ENCODE data around the gene RALGPS2. TPM values are rescaled to one million over a fixed set of nuclear protein-coding genes. Genes with fewer than 3 reads are reported as not detected.

Gene RALGPS2
- total RNA-seq, 2 experiments from 2014 or later, result 91.6 to 102 TPM

DNA sequence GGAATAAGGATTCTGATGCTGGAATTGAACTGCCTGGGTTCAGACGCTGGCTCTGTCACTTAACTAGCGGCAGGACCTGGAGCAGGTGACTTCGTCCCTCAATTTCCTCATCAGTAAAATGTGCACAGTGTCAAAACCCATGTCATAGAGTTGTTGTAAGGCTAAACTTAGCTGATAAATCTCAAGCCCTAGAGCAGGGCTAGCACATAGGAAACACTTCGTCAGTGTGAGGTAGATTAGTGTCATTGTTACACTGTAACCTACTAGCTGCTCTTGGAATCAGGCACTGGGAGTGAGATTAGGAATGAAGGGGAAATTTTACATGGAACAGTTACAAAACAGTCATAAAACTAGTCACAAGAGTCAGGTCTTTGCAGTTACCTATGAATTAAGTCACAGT is 202.0 kb downstream of the RALGPS2 start:
- ChIA-PET CTCF (ENCODE audit: unreplicated experiment) (interaction anchor here (1.1 kb wide), 1 partner anchor 76 kb away, joined by 4 read pairs; no protein-coding TSS in a partner anchor), POLR2A (interaction anchor here (0.6 to 1.6 kb wide), 4 partner anchors 10 to 108 kb away, joined by 3 to 6 read pairs (median 4); no protein-coding TSS in a partner anchor)
- Histone ChIP-seq H3K36me3 (ENCODE audit: insufficient read depth, low read length) (peaks cover 40% of the 10 kb centered on the region), H3K4me3 (ENCODE audit: low read depth, low read length, poor library complexity, severe bottlenecking) (no peak overlapping the region), H3K4me1 (ENCODE audit: insufficient read depth, low read length, poor library complexity, severe bottlenecking) (peaks cover 14% of the 10 kb centered on the region), H2AFZ (ENCODE audit: low read length) (no peak overlapping the region), H3K79me2 (ENCODE audit: insufficient read depth, low read depth, low read length) (no peaks in the 10 kb centered on the region), H3K27ac (ENCODE audit: low read depth, low read length, poor library complexity, severe bottlenecking) (no peak overlapping the region), H3K4me2 (ENCODE audit: low read length) (no peak overlapping the region), H4K20me1 (ENCODE audit: insufficient read depth, low read length) (no peaks in the 10 kb centered on the region), H3K9me2 (ENCODE audit: insufficient read depth, low read length) (no peaks in the 10 kb centered on the region), H3K9me3 (ENCODE audit: low read length) (peaks cover 24% of the 10 kb centered on the region; the same call in 1 of the 2 replicates)
- TF ChIP-seq EZH2phosphoT487 (IDR thresholded peaks at IDR 0.05; ENCODE audit: borderline replicate concordance, low read depth, low read length), result no peak
- TF ChIP-seq, protein P1, sequence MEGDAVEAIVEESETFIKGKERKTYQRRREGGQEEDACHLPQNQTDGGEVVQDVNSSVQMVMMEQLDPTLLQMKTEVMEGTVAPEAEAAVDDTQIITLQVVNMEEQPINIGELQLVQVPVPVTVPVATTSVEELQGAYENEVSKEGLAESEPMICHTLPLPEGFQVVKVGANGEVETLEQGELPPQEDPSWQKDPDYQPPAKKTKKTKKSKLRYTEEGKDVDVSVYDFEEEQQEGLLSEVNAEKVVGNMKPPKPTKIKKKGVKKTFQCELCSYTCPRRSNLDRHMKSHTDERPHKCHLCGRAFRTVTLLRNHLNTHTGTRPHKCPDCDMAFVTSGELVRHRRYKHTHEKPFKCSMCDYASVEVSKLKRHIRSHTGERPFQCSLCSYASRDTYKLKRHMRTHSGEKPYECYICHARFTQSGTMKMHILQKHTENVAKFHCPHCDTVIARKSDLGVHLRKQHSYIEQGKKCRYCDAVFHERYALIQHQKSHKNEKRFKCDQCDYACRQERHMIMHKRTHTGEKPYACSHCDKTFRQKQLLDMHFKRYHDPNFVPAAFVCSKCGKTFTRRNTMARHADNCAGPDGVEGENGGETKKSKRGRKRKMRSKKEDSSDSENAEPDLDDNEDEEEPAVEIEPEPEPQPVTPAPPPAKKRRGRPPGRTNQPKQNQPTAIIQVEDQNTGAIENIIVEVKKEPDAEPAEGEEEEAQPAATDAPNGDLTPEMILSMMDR (conservative IDR thresholded peaks at IDR 0.05; ENCODE audit: low read length), result no peak
- intact Hi-C loops (cut with micrococcal nuclease; ENCODE audit: unreplicated experiment), result no loop called here
- no peak for DNase-seq (ENCODE audit: low spot score)
- BruUV-seq (replicated peaks), result no TSS peak

DNA sequence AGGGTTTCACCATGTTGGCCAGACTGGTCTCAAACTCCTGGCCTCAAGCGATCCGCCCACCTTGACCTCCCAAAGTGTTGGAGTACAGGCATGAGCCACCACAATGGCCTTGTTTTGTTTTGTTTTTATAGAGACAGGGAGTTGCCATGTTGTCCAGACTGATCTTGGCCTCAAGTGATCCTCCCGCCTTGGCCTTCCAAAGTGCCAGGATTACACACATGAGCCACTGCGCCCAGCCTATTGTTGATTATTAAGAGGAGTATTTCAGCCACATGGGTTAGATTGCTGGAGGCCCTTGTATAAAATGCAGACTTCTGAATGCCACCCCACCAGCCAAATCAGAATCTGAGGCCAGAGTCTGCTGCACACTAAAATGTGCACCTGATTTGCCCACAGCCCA is 203.0 kb downstream of the RALGPS2 start:
- CTCF ChIA-PET (ENCODE audit: unreplicated experiment), result no interaction called here
- H3K36me3 ChIP-seq (ENCODE audit: insufficient read depth, low read length), result peaks cover 29% of the 10 kb centered on the region
- no peaks in the 10 kb centered on the region for H3K79me2 ChIP-seq (ENCODE audit: insufficient read depth, low read depth, low read length)
- H3K4me1 ChIP-seq (ENCODE audit: insufficient read depth, low read length, poor library complexity, severe bottlenecking), result peaks cover 14% of the 10 kb centered on the region
- no peak overlapping the region for H2AFZ ChIP-seq (ENCODE audit: low read length)
- intact Hi-C loops (cut with micrococcal nuclease; ENCODE audit: unreplicated experiment), result no loop called here
- H3K4me3 ChIP-seq (ENCODE audit: low read depth, low read length, poor library complexity, severe bottlenecking), result no peak overlapping the region
- no peak overlapping the region for H3K4me2 ChIP-seq (ENCODE audit: low read length)
- POLR2A ChIA-PET, result interaction anchor here (0.6 to 1.2 kb wide), 2 partner anchors 11 to 74 kb away, joined by 3 read pairs; no protein-coding TSS in a partner anchor
- no peak for DNase-seq (ENCODE audit: low spot score)
- H3K27ac ChIP-seq (ENCODE audit: low read depth, low read length, poor library complexity, severe bottlenecking), result no peak overlapping the region
- no peaks in the 10 kb centered on the region for H4K20me1 ChIP-seq (ENCODE audit: insufficient read depth, low read length)
- TF ChIP-seq, protein P1 (conservative IDR thresholded peaks at IDR 0.05; ENCODE audit: low read length), result no peak
- TF ChIP-seq EZH2phosphoT487 (IDR thresholded peaks at IDR 0.05; ENCODE audit: borderline replicate concordance, low read depth, low read length), result no peak
- no TSS peak for BruUV-seq (replicated peaks)
- H3K9me2 ChIP-seq (ENCODE audit: insufficient read depth, low read length), result no peaks in the 10 kb centered on the region
- H3K9me3 ChIP-seq (ENCODE audit: low read length), result peaks cover 24% of the 10 kb centered on the region; the same call in 1 of the 2 replicates

DNA sequence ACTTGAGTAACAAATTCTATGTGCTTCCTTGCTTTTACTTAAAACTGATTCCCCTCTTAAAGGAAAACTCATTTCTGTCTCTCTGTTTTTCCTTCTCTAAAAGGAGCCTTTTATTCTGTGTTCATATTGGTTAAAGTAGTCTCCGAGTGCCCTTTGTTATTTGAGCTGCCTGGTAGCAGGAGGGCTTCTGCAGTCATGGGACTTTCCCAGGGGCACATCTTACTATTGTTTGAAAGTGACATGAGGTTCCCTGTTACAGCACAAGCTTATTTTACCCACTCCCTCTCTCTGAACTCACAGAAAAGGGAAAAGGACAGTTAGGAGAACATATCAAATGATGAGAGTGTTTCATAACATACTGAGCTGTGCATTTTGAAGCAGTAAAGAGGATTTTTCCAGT is 203.9 kb downstream of the RALGPS2 start:
- H3K4me2 ChIP-seq (ENCODE audit: low read length), result no peak overlapping the region
- H3K79me2 ChIP-seq (ENCODE audit: insufficient read depth, low read depth, low read length), result no peaks in the 10 kb centered on the region
- H3K4me3 ChIP-seq (ENCODE audit: low read depth, low read length, poor library complexity, severe bottlenecking), result no peak overlapping the region
- no peak for DNase-seq (ENCODE audit: low spot score)
- no TSS peak for BruUV-seq (replicated peaks)
- no peak overlapping the region for H3K27ac ChIP-seq (ENCODE audit: low read depth, low read length, poor library complexity, severe bottlenecking)
- intact Hi-C loops (cut with micrococcal nuclease; ENCODE audit: unreplicated experiment), result no loop called here
- H4K20me1 ChIP-seq (ENCODE audit: insufficient read depth, low read length), result no peaks in the 10 kb centered on the region
- POLR2A ChIA-PET, result interaction anchor here (0.6 to 1.2 kb wide), 5 partner anchors 8 to 293 kb away, joined by 3 to 5 read pairs (median 3); no protein-coding TSS in a partner anchor
- H3K4me1 ChIP-seq (ENCODE audit: insufficient read depth, low read length, poor library complexity, severe bottlenecking), result peaks cover 14% of the 10 kb centered on the region
- no peak for TF ChIP-seq EZH2phosphoT487 (IDR thresholded peaks at IDR 0.05; ENCODE audit: borderline replicate concordance, low read depth, low read length)
- TF ChIP-seq, protein P1 (conservative IDR thresholded peaks at IDR 0.05; ENCODE audit: low read length), result no peak
- no peak overlapping the region for H2AFZ ChIP-seq (ENCODE audit: low read length)
- H3K9me3 ChIP-seq (ENCODE audit: low read length), result peaks cover 16% of the 10 kb centered on the region; the same call in 1 of the 2 replicates
- CTCF ChIA-PET (ENCODE audit: unreplicated experiment), result no interaction called here
- H3K36me3 ChIP-seq (ENCODE audit: insufficient read depth, low read length), result peaks cover 20% of the 10 kb centered on the region
- no peaks in the 10 kb centered on the region for H3K9me2 ChIP-seq (ENCODE audit: insufficient read depth, low read length)
